ENCODE data around the gene ZNF677.

- TF ChIP-seq CTCF (conservative IDR thresholded peaks at IDR 0.05; ENCODE audit: low read length) = no peak
- no peak for TF ChIP-seq EZH2phosphoT487 (IDR thresholded peaks at IDR 0.05; ENCODE audit: borderline replicate concordance)
Measured at GRCh38 chr19:53196777-53197396, 57.8 kb downstream of the ZNF677 start.

Measured in Loucy (cell line).